Fibroblast of mammary gland (primary cell): ENCODE data around the gene INTS6L.
"Not testable (repeated sequence)": the region's sequence is repeated elsewhere in the genome, so short reads cannot be mapped to it uniquely, and the experiment has no call there.

Source experiments
- DNase-seq: peaks from one replicate; pipeline ENCODE4 v3.0.0-alpha.2; 2010; ENCODE audit warnings: low read depth
- H3K4me3 ChIP-seq: 2 replicates; pipeline ENCODE4 v1.5.1; 2011; ENCODE audit warnings: low read depth, mild to moderate bottlenecking, low read length, moderate library complexity; ENCODE audit not compliant: control insufficient read depth
- TF ChIP-seq, protein P1 (sequence below): conservative IDR thresholded peaks from 2 replicates; pipeline ENCODE4 v1.5.1; 2011; ENCODE audit warnings: low read depth, low read length, inconsistent platforms; ENCODE audit not compliant: control insufficient read depth, insufficient read depth

The INTS6L gene

GRCh38 chrX:135581496-135581895 is 61.0 kb downstream of the INTS6L start:
- no peak for DNase-seq
- H3K4me3 ChIP-seq = no peak overlapping the region
- TF ChIP-seq, protein P1, sequence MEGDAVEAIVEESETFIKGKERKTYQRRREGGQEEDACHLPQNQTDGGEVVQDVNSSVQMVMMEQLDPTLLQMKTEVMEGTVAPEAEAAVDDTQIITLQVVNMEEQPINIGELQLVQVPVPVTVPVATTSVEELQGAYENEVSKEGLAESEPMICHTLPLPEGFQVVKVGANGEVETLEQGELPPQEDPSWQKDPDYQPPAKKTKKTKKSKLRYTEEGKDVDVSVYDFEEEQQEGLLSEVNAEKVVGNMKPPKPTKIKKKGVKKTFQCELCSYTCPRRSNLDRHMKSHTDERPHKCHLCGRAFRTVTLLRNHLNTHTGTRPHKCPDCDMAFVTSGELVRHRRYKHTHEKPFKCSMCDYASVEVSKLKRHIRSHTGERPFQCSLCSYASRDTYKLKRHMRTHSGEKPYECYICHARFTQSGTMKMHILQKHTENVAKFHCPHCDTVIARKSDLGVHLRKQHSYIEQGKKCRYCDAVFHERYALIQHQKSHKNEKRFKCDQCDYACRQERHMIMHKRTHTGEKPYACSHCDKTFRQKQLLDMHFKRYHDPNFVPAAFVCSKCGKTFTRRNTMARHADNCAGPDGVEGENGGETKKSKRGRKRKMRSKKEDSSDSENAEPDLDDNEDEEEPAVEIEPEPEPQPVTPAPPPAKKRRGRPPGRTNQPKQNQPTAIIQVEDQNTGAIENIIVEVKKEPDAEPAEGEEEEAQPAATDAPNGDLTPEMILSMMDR = no peak

DNA sequence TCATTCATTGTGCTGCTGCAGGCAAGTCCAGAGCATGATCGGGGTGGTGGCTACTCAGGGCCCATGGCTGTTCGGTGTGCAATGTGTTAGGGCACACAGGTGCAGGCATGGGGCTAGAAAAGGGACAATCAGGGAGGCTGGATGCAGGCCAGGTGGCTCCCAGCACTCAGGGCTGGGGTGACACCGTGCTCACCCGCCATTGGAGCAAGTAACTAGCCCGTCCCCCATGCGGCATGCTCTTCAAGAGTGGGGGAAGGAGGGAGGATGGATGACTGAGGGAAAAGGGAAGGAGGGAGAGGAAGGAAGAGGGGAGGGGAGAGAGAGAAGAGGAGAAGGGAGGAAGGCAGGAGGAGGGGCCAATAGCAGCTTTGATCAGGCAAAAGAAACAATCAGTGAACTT is 64.7 kb downstream of the INTS6L start:
- TF ChIP-seq, protein P1 = no peak
- no peak for DNase-seq
- H3K4me3 ChIP-seq = no peak overlapping the region

DNA sequence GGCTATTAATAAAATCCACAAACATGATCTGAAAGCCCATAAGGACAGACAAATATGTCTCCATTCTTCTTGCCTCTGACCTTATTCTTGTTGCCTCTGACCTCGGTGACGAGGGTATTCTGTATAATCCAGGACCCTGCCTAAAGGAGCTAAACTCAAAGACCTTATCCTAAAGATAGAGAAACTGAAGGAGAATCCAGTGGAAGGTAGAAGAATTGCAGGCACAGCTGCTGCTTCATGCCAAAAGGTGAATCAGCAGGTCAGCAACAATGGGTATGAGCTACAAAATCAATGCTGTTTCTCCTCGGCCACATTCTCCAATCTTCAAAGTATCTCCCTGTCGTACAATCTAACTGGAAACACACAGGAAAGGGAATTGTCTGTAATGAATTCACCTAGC is 71.4 kb downstream of the INTS6L start:
- DNase-seq = no peak
- TF ChIP-seq, protein P1 = no peak
- no peak overlapping the region for H3K4me3 ChIP-seq

DNA sequence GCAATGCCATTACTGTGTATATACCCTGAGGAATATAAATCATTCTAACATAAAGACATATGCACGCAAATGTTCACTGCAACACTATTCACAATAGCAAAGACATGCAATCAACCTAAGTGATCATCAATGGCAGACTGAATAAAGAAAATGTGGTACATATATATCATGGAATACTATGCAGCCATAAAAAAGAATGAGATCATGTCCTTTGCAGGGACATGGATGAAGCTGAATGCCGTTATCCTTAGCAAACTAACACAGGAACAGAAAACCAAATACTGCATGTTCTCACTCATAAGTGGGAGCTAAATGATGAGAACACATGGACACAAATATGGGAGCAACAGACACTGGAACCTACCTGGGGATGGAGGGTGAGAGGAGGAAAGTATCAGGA is 73.6 kb downstream of the INTS6L start:
- not testable (repeated sequence) for H3K4me3 ChIP-seq, DNase-seq

GRCh38 chrX:135594453-135594852 is 74.0 kb downstream of the INTS6L start:
- H3K4me3 ChIP-seq, DNase-seq: not testable (repeated sequence)

DNA sequence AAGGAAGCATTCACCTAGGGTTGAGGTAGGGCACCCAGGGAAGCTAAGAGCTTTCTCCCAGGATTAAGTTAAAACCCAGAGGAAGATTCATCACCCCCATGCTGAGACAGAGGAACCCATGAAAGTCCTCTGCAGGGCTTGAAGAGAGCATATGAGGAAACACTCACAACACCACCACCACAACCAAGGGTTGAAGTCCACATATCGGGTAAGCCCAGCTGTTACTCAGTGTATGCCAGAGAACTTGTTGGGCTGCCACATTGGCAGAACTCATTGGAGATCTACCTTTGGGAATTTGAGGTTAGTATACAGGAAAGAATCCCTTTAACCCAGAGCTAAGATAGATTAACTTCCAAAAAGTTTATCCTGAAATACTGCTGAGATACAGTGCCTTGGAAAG is 75.1 kb downstream of the INTS6L start:
- DNase-seq = no peak
- no peak overlapping the region for H3K4me3 ChIP-seq
- TF ChIP-seq, protein P1 = no peak

DNA sequence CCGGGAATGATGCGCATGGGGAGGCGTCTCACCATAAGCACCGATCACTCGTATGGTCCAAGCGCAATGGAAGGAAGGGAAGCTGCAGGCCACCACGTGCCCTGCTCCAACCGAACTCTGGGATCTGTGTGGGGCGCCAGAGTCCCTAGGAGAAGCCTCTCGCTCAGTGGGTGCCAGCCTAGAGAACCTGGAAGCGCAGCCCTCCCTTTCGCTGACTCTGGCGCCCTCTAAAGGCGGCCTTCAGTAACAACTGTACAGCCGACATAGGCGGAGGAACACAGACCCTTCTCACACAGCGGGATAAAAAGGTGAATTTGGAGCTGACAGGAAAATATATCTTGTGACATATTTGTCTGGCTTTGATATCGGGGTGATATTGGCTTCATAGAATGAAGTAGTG is 76.0 kb downstream of the INTS6L start:
- no peak overlapping the region for H3K4me3 ChIP-seq
- TF ChIP-seq, protein P1 = peak; percentile 52
- peak; percentile 26 for DNase-seq

DNA sequence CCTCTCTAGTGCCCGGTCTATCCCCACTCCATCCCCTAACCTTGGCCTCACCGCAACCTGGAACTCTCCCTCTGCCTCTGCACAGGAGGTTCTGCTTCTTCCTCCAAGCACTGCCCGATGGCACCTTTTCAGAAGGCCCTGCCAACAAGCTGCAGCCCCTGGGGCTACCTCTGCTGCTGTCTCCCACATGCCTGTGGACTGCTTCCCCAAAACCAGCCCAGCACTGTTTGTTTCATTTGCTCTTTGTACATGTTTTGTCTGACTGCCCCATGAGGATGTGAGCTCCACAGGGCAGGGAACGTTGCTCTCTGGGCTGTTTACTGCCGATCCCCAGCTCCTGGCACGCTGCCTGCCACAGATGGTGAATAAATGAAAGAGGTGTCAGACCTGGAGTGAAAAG is 85.4 kb downstream of the INTS6L start:
- H3K4me3 ChIP-seq = no peak overlapping the region
- TF ChIP-seq, protein P1 = no peak
- no peak for DNase-seq

- DNase-seq, H3K4me3 ChIP-seq: not testable (repeated sequence)
Measured at GRCh38 chrX:135624408-135625204, 104.1 kb downstream of the INTS6L start.
